ENCODE data around the gene KHDC4. TPM values are rescaled to one million over a fixed set of nuclear protein-coding genes. Genes with fewer than 3 reads are reported as not detected.

Gene KHDC4
- total and polyA plus RNA-seq, 7 experiments from 2014 or later: 8.1 to 117 (median 64.9) TPM

DNA sequence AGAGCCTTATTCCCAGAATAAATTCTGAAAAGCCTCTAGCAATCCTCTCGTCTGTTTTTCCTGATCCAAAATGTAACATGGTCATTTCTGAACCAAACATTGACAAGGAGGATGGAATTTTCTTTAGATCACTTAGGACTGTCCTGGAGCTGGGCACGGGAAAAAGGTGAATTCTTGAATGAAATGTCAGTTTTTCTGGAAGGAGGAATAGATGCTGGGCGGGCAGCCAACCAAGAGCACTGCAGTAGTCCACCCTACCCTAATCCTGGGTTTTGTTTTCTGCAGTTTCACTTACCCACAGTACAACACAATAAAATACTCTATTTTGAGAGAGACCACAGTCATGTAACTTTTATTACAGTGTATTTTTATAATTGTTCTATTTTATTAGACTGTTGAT, 44.0 kb downstream of the KHDC4 start:
- POLR2A ChIA-PET: interaction anchor here (0.7 to 1.1 kb wide), 2 partner anchors 145 to 241 kb away, joined by 3 read pairs; no protein-coding TSS in a partner anchor
- no peak overlapping the region for H3K27ac ChIP-seq (ENCODE audit: low read depth, low read length)
- no peak overlapping the region for H3K4me3 ChIP-seq (ENCODE audit: low read length)
- Mint-ChIP-seq H3K9me3 (no peaks in the 10 kb centered on the region), H3K36me3 (peaks cover 0 to 2% (median 0%) of the 10 kb centered on the region in 5 donors), H3K4me1 (peaks cover 9 to 17% (median 16%) of the 10 kb centered on the region in 7 donors), H3K27ac (no peak overlapping the region), H3K27me3 (no peaks in the 10 kb centered on the region), H3K4me3 (peak overlapping the region in 1 of 10 donors; percentile 34)
- H3K36me3 ChIP-seq (ENCODE audit: control insufficient read depth in 2 of 3, insufficient read depth in 3 of 3, low read length in 3 of 3): no peaks in the 10 kb centered on the region
- intact Hi-C loops (cut with micrococcal nuclease): no loop called here
- ATAC-seq: no peak
- CTCF ChIA-PET: no interaction called here
- H3K9me3 ChIP-seq (ENCODE audit: control insufficient read depth in 2 of 3, low read length in 3 of 3): no peaks in the 10 kb centered on the region
- no peaks in the 10 kb centered on the region for H3K27me3 ChIP-seq (ENCODE audit: control insufficient read depth in 2 of 2, insufficient read depth in 2 of 2, low read length in 2 of 2)
- DNase-seq: no peak
- H3K4me1 ChIP-seq (ENCODE audit: control insufficient read depth in 2 of 2, insufficient read depth in 2 of 2, low read length in 2 of 2): peaks cover 4 to 13% of the 10 kb centered on the region in 2 donors

DNA sequence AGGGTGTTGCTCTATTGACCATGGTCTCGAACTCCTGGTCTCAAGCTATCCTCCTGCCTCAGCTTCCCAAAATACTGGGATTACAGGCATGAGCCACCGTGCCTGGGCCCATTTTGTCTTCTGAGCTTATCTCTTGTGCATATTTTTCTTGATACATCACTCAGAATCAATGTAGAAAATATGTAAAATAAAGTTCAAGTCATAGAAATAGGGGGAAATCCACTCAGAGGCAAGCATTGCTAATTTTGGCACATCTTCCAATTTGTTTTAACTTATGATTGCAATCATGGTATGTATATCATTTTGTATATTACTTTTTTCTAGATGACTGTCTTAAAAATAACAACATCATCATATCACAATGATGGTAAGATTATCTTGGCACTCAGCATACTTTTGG, 44.6 kb downstream of the KHDC4 start:
- Mint-ChIP-seq H3K4me3 (no peak overlapping the region), H3K27ac (no peak overlapping the region), H3K27me3 (no peaks in the 10 kb centered on the region), H3K9me3 (no peaks in the 10 kb centered on the region), H3K4me1 (peaks cover 9 to 17% (median 16%) of the 10 kb centered on the region in 7 donors), H3K36me3 (peaks cover 0 to 2% (median 0%) of the 10 kb centered on the region in 5 donors)
- ATAC-seq: no peak
- Histone ChIP-seq H3K4me3 (ENCODE audit: low read length) (no peak overlapping the region), H3K4me1 (ENCODE audit: control insufficient read depth in 2 of 2, insufficient read depth in 2 of 2, low read length in 2 of 2) (peaks cover 4 to 13% of the 10 kb centered on the region in 2 donors), H3K36me3 (ENCODE audit: control insufficient read depth in 2 of 3, insufficient read depth in 3 of 3, low read length in 3 of 3) (no peaks in the 10 kb centered on the region), H3K27ac (ENCODE audit: low read depth, low read length) (no peak overlapping the region), H3K9me3 (ENCODE audit: control insufficient read depth in 2 of 3, low read length in 3 of 3) (no peaks in the 10 kb centered on the region), H3K27me3 (ENCODE audit: control insufficient read depth in 2 of 2, insufficient read depth in 2 of 2, low read length in 2 of 2) (no peaks in the 10 kb centered on the region)
- intact Hi-C loops (cut with micrococcal nuclease): no loop called here
- ChIA-PET POLR2A (interaction anchor here (0.5 to 1.1 kb wide), 3 partner anchors 27 to 241 kb away, joined by 3 read pairs; partner anchors contain the start of gene SYT11), CTCF (no interaction called here)
- no peak for DNase-seq

DNA sequence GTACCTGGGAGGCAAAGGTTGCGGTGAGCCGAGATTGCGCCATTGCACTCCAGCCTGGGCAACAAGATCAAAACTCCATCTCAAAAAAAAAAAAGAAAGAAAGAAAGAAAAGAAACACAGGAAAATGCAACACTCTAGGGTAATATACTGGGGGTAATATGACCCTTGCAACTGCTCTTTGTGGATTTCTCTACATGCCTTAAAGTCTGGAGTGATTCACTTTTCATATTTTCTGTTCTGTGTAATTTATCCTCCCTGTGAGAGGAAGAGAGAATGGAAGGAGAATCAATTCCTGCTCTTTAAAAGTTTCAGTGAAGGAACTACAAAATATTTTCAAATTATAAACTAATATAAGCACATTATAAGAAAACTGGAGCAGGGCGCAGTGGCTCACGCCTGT, 45.7 kb downstream of the KHDC4 start:
- no peak for ATAC-seq

DNA sequence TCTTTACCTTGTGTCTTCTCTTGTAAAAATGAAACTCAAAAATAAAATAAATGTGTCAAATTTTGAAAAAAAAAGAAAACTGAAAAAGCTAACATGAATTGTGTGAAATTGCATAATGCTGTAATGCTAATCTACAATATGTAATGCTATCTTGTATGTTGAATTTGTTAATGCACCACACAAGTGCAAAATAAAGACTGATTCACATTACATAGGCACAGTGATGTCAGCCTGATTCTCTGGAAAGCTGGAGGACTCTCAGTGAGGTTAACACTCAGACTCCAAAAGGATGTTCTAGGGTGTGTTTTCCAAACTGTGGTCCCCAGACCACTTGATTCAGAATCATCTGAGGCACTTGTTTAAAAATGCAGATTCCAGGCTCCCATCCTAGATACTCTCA, 49.2 kb downstream of the KHDC4 start:
- intact Hi-C loops (cut with micrococcal nuclease): no loop called here
- ATAC-seq: no peak
- no peaks in the 10 kb centered on the region for H3K9me3 Mint-ChIP-seq
- Histone ChIP-seq H3K4me3 (ENCODE audit: low read length) (no peak overlapping the region), H3K9me3 (ENCODE audit: control insufficient read depth in 2 of 3, low read length in 3 of 3) (no peaks in the 10 kb centered on the region), H3K27me3 (ENCODE audit: control insufficient read depth in 2 of 2, insufficient read depth in 2 of 2, low read length in 2 of 2) (no peaks in the 10 kb centered on the region), H3K4me1 (ENCODE audit: control insufficient read depth in 2 of 2, insufficient read depth in 2 of 2, low read length in 2 of 2) (no peaks in the 10 kb centered on the region), H3K36me3 (ENCODE audit: control insufficient read depth in 2 of 3, insufficient read depth in 3 of 3, low read length in 3 of 3) (peaks cover 0 to 7% (median 0%) of the 10 kb centered on the region in 3 experiments), H3K27ac (ENCODE audit: low read depth, low read length) (no peak overlapping the region)
- H3K4me1 Mint-ChIP-seq: no peaks in the 10 kb centered on the region
- H3K36me3 Mint-ChIP-seq: peaks cover 0 to 4% (median 0%) of the 10 kb centered on the region in 5 donors
- peak overlapping the region in 1 of 9 donors; percentile 12 for H3K27ac Mint-ChIP-seq
- POLR2A ChIA-PET: no interaction called here
- CTCF ChIA-PET: no interaction called here
- no peak for DNase-seq
- no peak overlapping the region for H3K4me3 Mint-ChIP-seq
- no peaks in the 10 kb centered on the region for H3K27me3 Mint-ChIP-seq

More for the DNA sequence above, 45.7 kb downstream of the KHDC4 start:
- no peaks in the 10 kb centered on the region for H3K36me3 ChIP-seq (ENCODE audit: control insufficient read depth in 2 of 3, insufficient read depth in 3 of 3, low read length in 3 of 3)
- ChIA-PET POLR2A (no interaction called here), CTCF (no interaction called here)
- H3K4me3 ChIP-seq (ENCODE audit: low read length): no peak overlapping the region
- Mint-ChIP-seq H3K4me1 (peaks cover 6 to 11% (median 10%) of the 10 kb centered on the region in 7 donors), H3K27ac (no peak overlapping the region), H3K36me3 (peaks cover 0 to 2% (median 0%) of the 10 kb centered on the region in 5 donors), H3K27me3 (no peaks in the 10 kb centered on the region), H3K4me3 (no peak overlapping the region), H3K9me3 (no peaks in the 10 kb centered on the region)
- no peak for DNase-seq
- H3K9me3 ChIP-seq (ENCODE audit: control insufficient read depth in 2 of 3, low read length in 3 of 3): no peaks in the 10 kb centered on the region
- no peak overlapping the region for H3K27ac ChIP-seq (ENCODE audit: low read depth, low read length)
- intact Hi-C loops (cut with micrococcal nuclease): no loop called here
- H3K27me3 ChIP-seq (ENCODE audit: control insufficient read depth in 2 of 2, insufficient read depth in 2 of 2, low read length in 2 of 2): no peaks in the 10 kb centered on the region
- H3K4me1 ChIP-seq (ENCODE audit: control insufficient read depth in 2 of 2, insufficient read depth in 2 of 2, low read length in 2 of 2): peaks cover 3 to 6% of the 10 kb centered on the region in 2 donors

DNA sequence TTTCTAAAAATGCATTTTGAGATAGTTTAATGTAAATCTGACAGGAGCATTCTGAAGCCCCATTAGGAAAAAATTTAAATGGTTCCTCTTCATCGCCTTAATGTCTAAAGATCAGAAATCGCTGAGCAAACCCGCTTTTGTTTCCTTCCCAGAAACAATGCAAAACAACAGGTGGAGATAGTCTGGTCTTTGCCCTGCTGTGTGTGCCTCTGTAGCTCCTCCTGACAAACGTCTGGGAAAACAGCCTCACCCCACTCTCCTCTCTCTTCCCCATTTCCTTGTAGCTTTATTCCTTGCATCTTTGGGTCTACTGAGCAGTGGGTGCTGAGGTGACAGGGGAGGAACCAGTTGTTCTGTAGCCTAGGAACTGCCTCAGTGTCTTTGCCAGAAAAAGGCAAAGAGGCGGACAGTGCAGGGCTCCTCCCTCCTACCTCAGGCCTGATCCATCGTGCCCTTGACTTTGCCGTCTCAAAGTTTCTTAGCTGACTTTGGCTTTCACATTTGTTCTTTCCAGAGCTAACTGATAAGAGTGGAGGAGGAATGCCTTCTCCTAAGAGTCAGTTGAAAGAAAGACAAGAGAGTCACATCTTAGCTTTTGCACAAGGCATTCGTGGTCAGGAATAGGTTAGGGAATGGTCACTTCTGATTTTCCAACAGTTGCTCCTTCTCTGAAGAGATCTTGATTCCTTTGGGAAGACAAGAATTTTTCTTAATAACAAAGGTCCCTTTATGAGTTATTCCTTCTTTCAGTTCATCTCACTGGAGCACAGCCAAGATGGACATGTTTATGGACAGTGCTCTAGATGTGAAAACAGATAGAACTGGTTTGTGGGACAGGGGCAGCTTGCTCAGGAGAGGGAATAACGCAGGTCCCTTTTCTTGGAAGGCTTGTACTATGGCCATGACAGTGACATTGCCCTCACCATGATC, 49.9 kb downstream of the KHDC4 start:
- Mint-ChIP-seq H3K9me3 (no peaks in the 10 kb centered on the region), H3K27ac (peak overlapping the region in 1 of 9 donors; percentile 28), H3K36me3 (peaks cover 0 to 4% (median 0%) of the 10 kb centered on the region in 5 donors), H3K27me3 (no peaks in the 10 kb centered on the region), H3K4me3 (no peak overlapping the region), H3K4me1 (peaks cover 0 to 1% (median 0%) of the 10 kb centered on the region in 7 donors)
- no peak overlapping the region for H3K4me3 ChIP-seq (ENCODE audit: low read length)
- no peaks in the 10 kb centered on the region for H3K27me3 ChIP-seq (ENCODE audit: control insufficient read depth in 2 of 2, insufficient read depth in 2 of 2, low read length in 2 of 2)
- no peaks in the 10 kb centered on the region for H3K9me3 ChIP-seq (ENCODE audit: control insufficient read depth in 2 of 3, low read length in 3 of 3)
- H3K4me1 ChIP-seq (ENCODE audit: control insufficient read depth in 2 of 2, insufficient read depth in 2 of 2, low read length in 2 of 2): no peaks in the 10 kb centered on the region
- intact Hi-C loops (cut with micrococcal nuclease): no loop called here
- no peak overlapping the region for H3K27ac ChIP-seq (ENCODE audit: low read depth, low read length)
- no peak for DNase-seq
- H3K36me3 ChIP-seq (ENCODE audit: control insufficient read depth in 2 of 3, insufficient read depth in 3 of 3, low read length in 3 of 3): peaks cover 0 to 7% (median 0%) of the 10 kb centered on the region in 3 experiments
- POLR2A ChIA-PET: no interaction called here
- CTCF ChIA-PET: no interaction called here
- ATAC-seq: no peak

DNA sequence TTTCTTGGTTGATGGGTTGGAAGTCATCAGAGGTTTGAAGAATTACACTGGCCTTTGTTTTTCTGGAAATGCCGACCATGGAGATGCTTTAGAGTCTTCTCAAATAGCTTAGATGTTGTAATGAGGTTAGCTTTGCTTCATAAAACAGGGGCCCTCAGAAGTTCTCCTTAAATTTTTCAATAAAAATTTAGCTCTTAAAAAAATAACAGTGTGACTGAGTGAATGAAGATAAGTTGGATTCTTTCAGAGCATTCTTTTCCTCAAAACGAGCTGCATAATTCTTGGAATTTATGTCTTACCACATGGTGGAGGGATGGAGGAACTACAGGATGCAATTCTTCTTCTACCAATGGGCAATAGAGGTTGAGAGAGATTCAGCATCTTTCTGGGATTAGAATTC, 51.4 kb downstream of the KHDC4 start:
- Mint-ChIP-seq H3K4me1 (peaks cover 0 to 2% (median 0%) of the 10 kb centered on the region in 7 donors), H3K4me3 (no peak overlapping the region), H3K27me3 (no peaks in the 10 kb centered on the region), H3K36me3 (peaks cover 0 to 2% (median 0%) of the 10 kb centered on the region in 5 donors), H3K27ac (no peak overlapping the region), H3K9me3 (no peaks in the 10 kb centered on the region)
- H3K27me3 ChIP-seq (ENCODE audit: control insufficient read depth in 2 of 2, insufficient read depth in 2 of 2, low read length in 2 of 2): no peaks in the 10 kb centered on the region
- ATAC-seq (no peak), DNase-seq (no peak)
- H3K9me3 ChIP-seq (ENCODE audit: control insufficient read depth in 2 of 3, low read length in 3 of 3): no peaks in the 10 kb centered on the region
- H3K27ac ChIP-seq (ENCODE audit: low read depth, low read length): no peak overlapping the region
- ChIA-PET POLR2A (interaction anchor here (0.6 to 1.0 kb wide), 3 partner anchors 10 to 388 kb away, joined by 3 read pairs; no protein-coding TSS in a partner anchor), CTCF (no interaction called here)
- H3K36me3 ChIP-seq (ENCODE audit: control insufficient read depth in 2 of 3, insufficient read depth in 3 of 3, low read length in 3 of 3): peaks cover 0 to 7% (median 0%) of the 10 kb centered on the region in 3 experiments
- no peaks in the 10 kb centered on the region for H3K4me1 ChIP-seq (ENCODE audit: control insufficient read depth in 2 of 2, insufficient read depth in 2 of 2, low read length in 2 of 2)
- intact Hi-C loops (cut with micrococcal nuclease): no loop called here
- no peak overlapping the region for H3K4me3 ChIP-seq (ENCODE audit: low read length)

All from naive thymus-derived CD4-positive, alpha-beta T cell (primary cell).